Keratinocyte (primary cell): ENCODE data around the gene WDR70.

ENCODE experiments used
- CTCF ChIP-seq, 3 experiments: IDR thresholded peaks in 1 of 3; conservative IDR thresholded peaks in 1 of 3; optimal IDR thresholded peaks in 1 of 3; 2 replicates in 2 of 3; 3 replicates in 1 of 3; pipeline versions ENCODE3 to v1.5.1; 2011; ENCODE audit warnings: low read length in 3 of 3, mild to moderate bottlenecking in 3 of 3, moderate library complexity in 2 of 3, control low read depth in 1 of 3, inconsistent platforms in 1 of 3; ENCODE audit not compliant: insufficient read depth in 2 of 3; ENCODE audit errors: extremely low read depth in 1 of 3
- EZH2 ChIP-seq: IDR thresholded peaks from one replicate; pipeline ENCODE4 v1.6.1; 2012; ENCODE audit warnings: inconsistent platforms, mild to moderate bottlenecking, low read length, moderate library complexity

GRCh38 chr5:37724395-37725125, 345.4 kb downstream of the WDR70 start:
- TF ChIP-seq CTCF (optimal IDR thresholded peaks at IDR 0.05 in 1 of 3, IDR thresholded peaks at IDR 0.05 in 1 of 3, conservative IDR thresholded peaks at IDR 0.05 in 1 of 3; ENCODE audit: extremely low read depth in 1 of 3, insufficient read depth in 2 of 3, low read length in 3 of 3): no peak
- TF ChIP-seq EZH2: no peak
